GM21717 (cell line): ENCODE data around the gene ADSS1.
A peak's percentile ranks its signal among the peaks of the same experiment; 100 is the strongest.

ENCODE experiments used
- ATAC-seq: cut with Tn5 transposase; IDR thresholded peaks from one replicate; pipeline ENCODE4 v1.9.1; 2021; ENCODE audit warnings: mild to moderate bottlenecking, moderate library complexity; ENCODE audit not compliant: unreplicated experiment

Gene ADSS1

GRCh38 chr14:104723651-104724406 is at the start of gene ADSS1:
TSS of gene ADSS1 (plus strand) at chr14:104724229. CDS start at chr14:104724271, 42 bp downstream.
- no peak for ATAC-seq

DNA sequence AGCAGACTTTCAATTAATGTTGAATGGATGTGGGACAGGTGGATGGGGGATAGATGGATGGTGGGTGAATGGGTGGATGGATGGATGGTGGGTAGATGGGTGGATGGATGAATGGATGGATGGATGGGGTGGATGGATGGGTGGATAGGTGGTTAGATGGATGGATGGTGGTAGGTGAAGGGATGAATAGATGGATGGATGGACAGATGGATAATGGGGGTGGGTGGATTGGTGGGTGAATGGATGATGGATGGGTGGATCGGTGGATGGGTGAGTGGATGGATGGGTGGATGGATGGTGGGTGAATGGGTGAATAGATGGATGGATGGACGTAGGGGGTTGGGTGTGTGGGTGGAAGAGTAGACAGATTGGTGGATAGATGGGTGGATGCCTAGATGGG is 48.6 kb upstream of the ADSS1 start:
- no peak for ATAC-seq

DNA sequence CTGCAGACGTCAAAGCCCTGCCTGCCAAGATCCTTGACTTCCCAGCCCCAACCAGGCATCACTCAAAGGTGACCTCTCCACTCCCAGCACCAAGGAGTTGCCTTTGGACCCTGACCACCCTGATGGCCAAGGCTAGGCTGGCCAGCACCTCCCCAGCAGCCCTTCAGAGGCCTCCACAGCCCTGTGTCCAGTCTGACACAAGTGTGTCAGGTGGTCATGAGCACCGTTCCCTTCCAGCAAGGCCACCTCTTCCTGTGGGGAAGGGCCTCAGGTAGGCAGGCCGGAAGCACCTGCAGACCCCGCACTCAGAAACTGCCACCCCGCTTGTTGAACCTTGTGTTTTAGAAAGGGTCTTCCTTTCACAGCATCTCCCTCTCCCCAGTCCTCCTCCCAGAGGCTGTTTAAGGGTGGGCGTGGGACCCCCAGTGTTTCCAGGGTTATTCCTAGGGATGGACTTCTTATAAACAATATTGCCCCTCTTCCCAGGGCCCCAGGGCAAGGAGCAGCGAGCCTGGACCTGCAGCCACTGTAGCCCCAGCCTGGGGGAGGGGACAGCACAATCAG is 47.8 kb upstream of the ADSS1 start:
- no peak for ATAC-seq

GRCh38 chr14:104676694-104677511 is 47.1 kb upstream of the ADSS1 start:
- peak; percentile 8 for ATAC-seq

DNA sequence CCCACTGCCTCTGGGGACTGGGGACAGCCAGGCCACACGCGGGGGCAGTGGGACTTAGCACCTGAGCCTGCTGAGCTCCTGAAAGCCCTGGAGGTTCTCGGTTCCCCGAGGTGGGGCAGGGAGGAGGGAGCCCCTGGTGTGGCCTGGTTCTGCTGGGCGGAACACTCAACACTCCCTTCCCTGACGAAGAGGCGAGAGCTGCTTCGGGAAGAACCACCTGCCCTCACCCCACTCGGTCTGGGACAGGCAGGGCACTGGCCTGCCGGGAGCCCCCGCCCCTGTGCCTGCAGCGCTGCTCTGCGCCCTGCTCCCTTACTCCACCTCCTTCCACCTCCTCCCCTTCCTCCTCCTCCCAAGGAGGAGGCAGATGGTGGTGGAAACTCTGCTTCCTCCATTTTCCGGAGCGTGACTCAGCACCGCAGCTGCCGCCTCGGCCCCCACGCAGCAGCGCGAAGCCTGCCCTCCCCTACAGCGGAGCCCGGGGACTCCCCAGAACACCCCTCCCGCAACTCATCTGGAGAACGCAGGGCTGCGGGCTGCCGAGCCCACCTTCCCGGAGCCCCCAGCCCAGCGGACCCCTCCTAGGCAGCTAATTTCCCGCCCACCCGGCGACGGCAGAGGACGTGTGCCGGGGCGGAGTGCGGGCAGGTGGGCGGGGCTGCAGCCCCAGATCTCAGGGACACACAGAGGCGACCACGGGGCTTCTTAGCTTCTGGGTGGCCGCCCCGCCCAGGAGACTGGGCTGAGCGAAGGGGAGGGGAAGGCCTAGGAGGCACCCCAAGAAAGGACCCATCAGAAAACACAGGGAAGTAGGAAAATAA is 46.3 kb upstream of the ADSS1 start:
- ATAC-seq = peak; percentile 45

GRCh38 chr14:104678346-104678745 is 45.7 kb upstream of the ADSS1 start:
- no peak for ATAC-seq

GRCh38 chr14:104678901-104679705 is 44.9 kb upstream of the ADSS1 start:
- ATAC-seq = no peak

- ATAC-seq = no peak
Observed at GRCh38 chr14:104680056-104680805, 43.8 kb upstream of the ADSS1 start.

GRCh38 chr14:104680806-104681688 is 43.0 kb upstream of the ADSS1 start:
- peak; percentile 38 for ATAC-seq

DNA sequence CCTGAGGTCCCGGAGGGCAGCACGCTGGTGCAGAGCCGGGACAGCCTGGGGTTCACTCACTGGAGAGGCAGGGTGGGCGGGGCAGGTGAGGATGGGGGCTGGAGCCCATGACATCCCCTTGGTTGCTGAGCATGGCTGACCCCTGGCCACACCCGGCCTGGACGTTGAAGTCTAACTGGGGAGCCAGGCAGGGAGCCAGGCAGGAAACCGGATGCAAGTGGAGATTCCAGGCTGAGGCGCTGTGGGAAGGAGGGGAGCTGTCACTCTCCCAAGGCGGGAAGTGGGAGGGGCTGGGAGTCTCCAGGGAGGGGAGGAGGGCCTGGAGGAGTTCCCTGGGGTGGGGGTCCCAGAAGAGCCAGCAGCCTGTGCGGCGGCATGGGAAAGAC is 42.3 kb upstream of the ADSS1 start:
- ATAC-seq = no peak

- no peak for ATAC-seq
Observed at GRCh38 chr14:104682107-104682593, 41.9 kb upstream of the ADSS1 start.

DNA sequence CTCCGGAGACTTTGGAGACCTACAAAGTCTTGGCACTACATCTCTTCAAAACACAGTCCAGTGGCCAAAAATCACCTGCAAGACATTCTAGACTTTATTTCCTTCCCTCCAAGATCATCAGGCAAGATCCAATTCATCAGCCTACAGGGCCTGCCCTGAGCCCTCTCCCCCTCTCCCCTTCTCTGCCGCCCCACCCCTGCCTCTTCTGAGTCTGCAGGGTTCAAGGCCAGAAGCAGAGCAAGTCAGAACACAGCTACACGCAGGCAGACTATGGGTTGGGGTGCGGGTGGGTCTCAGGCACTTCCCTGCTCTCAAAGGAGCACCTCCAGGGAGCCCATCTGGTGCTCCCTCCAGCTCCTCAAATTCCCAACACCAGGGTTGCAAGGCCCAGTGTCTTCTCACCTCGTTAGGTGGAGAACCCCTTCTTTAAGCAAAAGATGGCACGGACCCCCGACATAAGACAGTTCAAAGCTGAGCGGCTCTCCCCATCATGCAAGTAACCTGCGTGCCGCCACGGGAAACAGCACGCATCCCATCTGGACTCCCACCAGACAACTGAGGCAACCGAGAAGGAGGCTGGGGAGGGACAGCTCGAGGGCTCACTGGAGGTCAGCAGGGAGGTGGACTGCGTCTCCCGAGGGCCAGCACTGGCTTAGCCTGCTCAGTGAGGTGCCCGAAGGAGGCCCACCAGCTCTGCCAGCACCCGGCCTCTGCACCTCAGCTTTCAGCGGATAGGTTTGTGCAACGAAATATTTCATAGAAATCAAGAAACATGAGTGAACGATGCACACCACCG is 40.2 kb upstream of the ADSS1 start:
- no peak for ATAC-seq

DNA sequence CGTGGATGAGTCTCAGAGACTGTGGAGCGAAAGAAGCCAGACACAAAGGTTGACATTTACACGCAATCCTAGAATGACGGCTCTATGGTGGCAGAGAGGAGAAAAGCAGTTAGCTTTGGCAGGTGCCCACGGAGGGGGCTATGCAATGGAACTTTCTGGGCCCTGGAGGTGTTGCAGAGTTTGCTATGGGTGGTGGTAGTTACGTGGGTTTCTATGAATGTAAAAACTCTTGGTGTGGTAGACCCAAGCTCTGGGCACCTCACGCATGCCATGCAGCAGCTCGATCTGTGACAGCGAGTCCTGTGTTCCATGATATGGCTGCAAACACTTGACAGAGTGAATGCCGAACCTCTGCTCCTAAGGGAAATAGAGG is 39.6 kb upstream of the ADSS1 start:
- no peak for ATAC-seq

DNA sequence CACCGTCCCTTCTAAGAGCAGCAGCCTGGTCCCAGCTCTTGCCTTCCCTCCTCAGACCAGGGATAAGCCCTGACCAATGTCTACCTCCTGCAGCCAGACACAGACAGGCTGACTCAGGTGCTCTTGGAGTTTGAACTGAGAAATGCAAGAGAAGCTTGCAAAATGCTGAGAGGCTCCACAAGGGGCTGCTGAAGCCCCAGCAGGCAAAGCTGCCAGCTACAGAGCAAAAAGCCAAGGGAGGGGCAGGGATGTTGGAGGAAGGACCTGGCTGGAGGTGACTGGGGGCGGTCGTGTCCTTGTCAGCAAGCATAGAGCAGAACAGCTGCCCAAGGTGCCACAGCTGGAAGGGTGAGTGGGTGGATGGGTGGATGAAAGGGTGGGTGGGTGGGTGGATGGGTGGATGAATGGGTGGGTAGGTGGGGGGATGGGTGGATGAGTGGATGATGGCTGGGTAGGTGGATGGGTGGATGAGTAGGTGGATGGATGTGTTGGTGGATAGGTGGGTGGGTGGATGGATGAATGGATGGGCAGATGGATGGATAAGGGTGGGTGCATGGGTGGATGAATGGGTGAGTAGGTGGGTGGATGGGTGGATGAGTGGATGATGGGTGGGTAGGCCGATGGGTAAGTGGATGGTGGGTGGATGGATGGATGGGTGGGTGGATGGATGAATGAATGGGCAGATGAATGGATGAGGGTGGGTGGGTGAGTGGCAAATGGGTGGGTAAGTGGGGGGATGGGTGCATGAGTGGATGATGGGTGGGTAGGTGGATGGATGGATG is 38.6 kb upstream of the ADSS1 start:
- ATAC-seq = no peak

GRCh38 chr14:104685998-104686610 is 37.9 kb upstream of the ADSS1 start:
- no peak for ATAC-seq
